A673 (cell line): ENCODE measurements around the gene RCC2. TPM values are rescaled to one million over a fixed set of nuclear protein-coding genes. Genes with fewer than 3 reads are reported as not detected.

Experiments used
- BruUV-seq: library from RNA; stranded (reverse); fragments of 400-500 nt; replicated peaks from 2 replicates; lab custom pipeline; 2021; lab: Mats Ljungman, UMichigan
- CTCF ChIA-PET: fragments of 300-600 bp; sonication (Branson Sonifier 250); formaldehyde crosslinking; loops from one replicate; lab custom pipeline; 2022; ENCODE audit warnings: antibody characterized with exemption; lab: Charles Lee
- POLR2A ChIA-PET: fragments of 300-600 bp; sonication (Branson Sonifier 250); formaldehyde crosslinking; loops from one replicate; lab custom pipeline; 2022; ENCODE audit warnings: antibody characterized with exemption; ENCODE audit not compliant: low non-redundant PET; lab: Charles Lee
- DNase-seq: peaks from one replicate; pipeline ENCODE4 v3.0.0-alpha.2; 2015; ENCODE audit warnings: low spot score
- H3K27ac ChIP-seq: fragments of 200-600 bp; sonication (generic); 2 replicates; pipeline ENCODE4 v1.5.1; 2016; ENCODE audit warnings: mixed run types, low read depth, mild to moderate bottlenecking, mixed read lengths, antibody characterized with exemption, low read length; ENCODE audit not compliant: poor library complexity, severe bottlenecking
- H3K27me3 ChIP-seq: fragments of 200-600 bp; sonication (generic); replicated peaks from 2 replicates; pipeline ENCODE4 v1.6.1; 2017; ENCODE audit warnings: mixed run types, low read depth, mild to moderate bottlenecking, mixed read lengths, antibody characterized with exemption, low read length; ENCODE audit not compliant: insufficient read depth, poor library complexity
- H3K36me3 ChIP-seq: fragments of 200-600 bp; sonication (generic); 2 replicates; pipeline ENCODE4 v1.6.1; 2016; ENCODE audit warnings: mixed run types, mild to moderate bottlenecking, mixed read lengths, antibody characterized with exemption, low read length; ENCODE audit not compliant: insufficient read depth, poor library complexity, severe bottlenecking
- H3K4me1 ChIP-seq: fragments of 200-600 bp; sonication (generic); 2 replicates; pipeline ENCODE4 v1.6.1; 2017; ENCODE audit warnings: mixed run types, mild to moderate bottlenecking, mixed read lengths, antibody characterized with exemption, low read length; ENCODE audit not compliant: insufficient read depth, poor library complexity, severe bottlenecking
- H3K4me3 ChIP-seq: fragments of 200-600 bp; sonication (generic); 2 replicates; pipeline ENCODE4 v1.5.1; 2016; ENCODE audit warnings: low read depth, mixed run types, mild to moderate bottlenecking, mixed read lengths, low read length; ENCODE audit not compliant: poor library complexity, severe bottlenecking
- H3K9me3 ChIP-seq: fragments of 200-600 bp; sonication (generic); 2 replicates; pipeline ENCODE4 v1.6.1; 2016; ENCODE audit warnings: mixed run types, low read depth, mild to moderate bottlenecking, mixed read lengths, antibody characterized with exemption, low read length; ENCODE audit not compliant: poor library complexity, severe bottlenecking
- CTCF ChIP-seq: fragments of 300-800, 200-600 bp; sonication (generic); conservative IDR thresholded peaks from 2 replicates; pipeline ENCODE4 v1.5.1; 2017; ENCODE audit warnings: low read depth, mild to moderate bottlenecking, antibody characterized with exemption, low read length, moderate library complexity, mixed read lengths
- EZH2 ChIP-seq: fragments of 200-600 bp; sonication (generic); IDR thresholded peaks from 2 replicates; pipeline ENCODE4 v1.6.1; 2017; ENCODE audit warnings: borderline replicate concordance, low read depth, mild to moderate bottlenecking, mixed read lengths, antibody characterized with exemption, low read length; ENCODE audit not compliant: poor library complexity, severe bottlenecking
- intact Hi-C: fragments of 100-400 bp; cut with micrococcal nuclease; formaldehyde crosslinking; loops from one replicate; pipeline ENCODE4 v1.10.0; 2022; ENCODE audit not compliant: unreplicated experiment
- total RNA-seq: library from RNA; stranded (reverse); gene quantifications from 2 replicates; pipeline ENCODE4 v1.2.3, GENCODE V29; 2021

Gene RCC2
- total RNA-seq, 1 experiment from 2014 or later, result 182 TPM

GRCh38 chr1:17359031-17359430 lies 80.4 kb downstream of the RCC2 start:
- ChIA-PET CTCF (no interaction called here), POLR2A (no interaction called here)
- Histone ChIP-seq H3K4me1 (no peaks in the 10 kb centered on the region), H3K9me3 (no peaks in the 10 kb centered on the region), H3K27ac (no peak overlapping the region), H3K4me3 (no peak overlapping the region), H3K27me3 (no peaks in the 10 kb centered on the region), H3K36me3 (no peaks in the 10 kb centered on the region)
- BruUV-seq, result no TSS peak
- DNase-seq, result no peak
- intact Hi-C loops, result no loop called here
- TF ChIP-seq EZH2 (no peak), CTCF (no peak)

GRCh38 chr1:17358557-17358956 lies 80.9 kb downstream of the RCC2 start:
- Histone ChIP-seq H3K27me3 (no peaks in the 10 kb centered on the region), H3K9me3 (no peaks in the 10 kb centered on the region), H3K27ac (no peak overlapping the region), H3K4me1 (no peaks in the 10 kb centered on the region), H3K36me3 (no peaks in the 10 kb centered on the region), H3K4me3 (no peak overlapping the region)
- no peak for TF ChIP-seq EZH2
- no peak for TF ChIP-seq CTCF
- no TSS peak for BruUV-seq
- no peak for DNase-seq
- CTCF ChIA-PET, result no interaction called here
- POLR2A ChIA-PET, result no interaction called here
- intact Hi-C loops, result no loop called here

Other genes with a start within 250 kb of the RCC2 start
- 0.56 and 0.72 TPM in 2 replicates for gene PADI1, start 234.5 kb downstream of the RCC2 start, total RNA-seq
- gene PADI3, start 190.6 kb downstream of the RCC2 start, total RNA-seq, result 0.26 and 0.39 TPM in 2 replicates
- not detected in 2 replicates for gene PADI4, start 131.5 kb downstream of the RCC2 start, total RNA-seq
- gene PADI6, start 67.5 kb downstream of the RCC2 start, total RNA-seq, result not detected in 2 replicates
- gene ARHGEF10L, start 100.0 kb upstream of the RCC2 start, total RNA-seq, result 3.3 and 5.1 TPM in 2 replicates